Upper lobe of left lung (tissue), 6 donors: Measurements from ENCODE around the gene PRKAB1. TPM values are rescaled to one million over a fixed set of nuclear protein-coding genes. Genes with fewer than 3 reads are reported as not detected.
A peak's percentile ranks its signal among the peaks of the same experiment; 100 is the strongest.

Experiments used
- ATAC-seq, 2 donors: fragments of 200-7000 bp; cut with Tn5 transposase; one replicate each; pipeline ENCODE4 v1.9.1; 2022; ENCODE audit warnings: mild to moderate bottlenecking in 2 of 2, moderate library complexity in 2 of 2; ENCODE audit not compliant: low FRiP score in 2 of 2
- DNase-seq, 2 donors: peaks; one replicate each; pipeline ENCODE4 v3.0.0-alpha.2; 2019 to 2020
- H3K27ac ChIP-seq, 4 donors: fragments of 200-600 bp; sonication (generic); one replicate each; pipeline ENCODE4 v1.5.1; 2016 to 2019
- H3K27me3 ChIP-seq, 4 donors: fragments of 200-600 bp; sonication (generic); one replicate each; pipeline ENCODE4 v1.5.1; 2017 to 2019
- H3K36me3 ChIP-seq, 4 donors: fragments of 200-600 bp; sonication (generic); one replicate each; pipeline ENCODE4 v1.5.1; 2016 to 2019
- H3K4me1 ChIP-seq, 4 donors: fragments of 200-600 bp; sonication (generic); one replicate each; pipeline ENCODE4 v1.5.1; 2018 to 2019
- H3K4me3 ChIP-seq, 4 donors: fragments of 200-600 bp; sonication (generic); one replicate each; pipeline ENCODE4 v1.5.1; 2017 to 2019; ENCODE audit warnings: mild to moderate bottlenecking in 2 of 4, moderate library complexity in 1 of 4
- H3K9me3 ChIP-seq, 4 donors: fragments of 200-600 bp; sonication (generic); one replicate each; pipeline ENCODE4 v1.5.1; 2018 to 2019
- CTCF ChIP-seq, 6 experiments: fragments of 450-650 bp in 4 of 6; fragments of 200-600 bp in 2 of 6; sonication (generic) in 2 of 6; IDR thresholded peaks; one replicate each; pipeline ENCODE4 v1.5.1; 2016 to 2019; ENCODE audit warnings: antibody characterized with exemption in 6 of 6
- EP300 ChIP-seq, 4 donors: sonication (generic); formaldehyde crosslinking; IDR thresholded peaks; one replicate each; pipeline ENCODE4 v1.5.1; 2017; ENCODE audit warnings: antibody characterized with exemption in 4 of 4, control low read depth in 2 of 4
- POLR2A ChIP-seq, 4 donors: fragments of 450-650 bp; IDR thresholded peaks; one replicate each; pipeline ENCODE4 v1.5.1; 2016 to 2017; ENCODE audit warnings: antibody characterized with exemption in 4 of 4, mild to moderate bottlenecking in 2 of 4
- POLR2AphosphoS5 ChIP-seq, 2 donors: sonication (generic); formaldehyde crosslinking; IDR thresholded peaks; one replicate each; pipeline ENCODE4 v1.5.1; 2017; ENCODE audit warnings: antibody characterized with exemption in 2 of 2
- WGBS, 2 donors: methylation state at CpG; one replicate each; pipeline ENCODE4 v1.1.5; 2017 to 2018; 5-methylcytosine and 5-hydroxymethylcytosine counted together
- total RNA-seq, 6 donors: library from RNA; depleted of rRNA in 4 of 6; stranded (reverse); fragments of >200 nt in 4 of 6; gene quantifications; one replicate each; pipeline versions ENCODE4 v1.1.0 to v1.2.1, GENCODE V29; 2016 to 2021
- donor health status: DM: no; HTN: no; CAD: no; lungs with moderate emphysema.
- donor health status: DM: no; HTN: yes; CAD: no; lungs with severe emphysema.

PRKAB1 gene
- total RNA-seq, 6 donors from 2014 or later: 44.2 to 90.3 (median 62.9) TPM

DNA sequence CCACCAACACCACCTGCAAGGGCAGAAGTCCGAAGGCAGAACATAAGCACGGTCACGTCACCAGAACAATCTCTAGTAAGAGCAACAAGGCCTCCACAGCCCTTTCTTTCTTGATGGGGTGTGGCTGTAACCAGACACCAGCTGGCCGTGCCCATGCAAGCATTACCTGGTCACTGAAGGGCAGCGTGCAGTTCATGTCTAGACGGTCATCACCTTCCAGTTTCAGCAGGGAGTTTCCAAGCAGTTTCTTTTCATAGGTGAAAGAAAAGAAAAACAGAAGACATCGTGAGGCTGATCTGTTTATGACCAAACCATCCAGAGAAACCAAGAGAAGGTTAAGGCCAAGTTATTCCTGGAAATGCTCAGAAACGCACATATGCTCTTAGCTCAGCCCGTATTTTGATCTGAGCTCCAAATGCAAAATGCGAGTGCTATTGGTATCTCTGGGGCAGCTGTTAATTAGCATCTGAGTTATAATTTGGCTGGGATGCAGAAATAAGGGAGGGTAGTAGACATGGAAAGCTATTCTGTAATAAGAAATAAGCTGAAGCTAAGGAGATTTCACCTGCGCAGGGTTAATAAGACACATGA, 42.5 kb downstream of the PRKAB1 start:
- peak in 1 of 2 donors; percentile 85 for ATAC-seq
- TF ChIP-seq EP300 (IDR thresholded peaks at IDR 0.05): no peak
- no peak for TF ChIP-seq CTCF (IDR thresholded peaks at IDR 0.05)
- peak in 1 of 4 donors; percentile 57 for TF ChIP-seq POLR2A (IDR thresholded peaks at IDR 0.05)
- TF ChIP-seq POLR2AphosphoS5 (IDR thresholded peaks at IDR 0.05): peak in 1 of 2 donors; percentile 71
- no peaks in the 10 kb centered on the region for H3K27me3 ChIP-seq
- WGBS, 2 donors: 74 to 76% methylated on average over 11 of the region's 11 CpGs
- peaks cover 0 to 6% (median 0%) of the 10 kb centered on the region in 4 donors for H3K36me3 ChIP-seq
- H3K27ac ChIP-seq: peak overlapping the region; percentile 36 to 85 (median 82)
- peaks cover 3 to 32% (median 13%) of the 10 kb centered on the region in 4 donors for H3K4me1 ChIP-seq
- H3K4me3 ChIP-seq: no peak overlapping the region
- H3K9me3 ChIP-seq: no peaks in the 10 kb centered on the region
- peak in 1 of 2 donors; percentile 91 for DNase-seq

DNA sequence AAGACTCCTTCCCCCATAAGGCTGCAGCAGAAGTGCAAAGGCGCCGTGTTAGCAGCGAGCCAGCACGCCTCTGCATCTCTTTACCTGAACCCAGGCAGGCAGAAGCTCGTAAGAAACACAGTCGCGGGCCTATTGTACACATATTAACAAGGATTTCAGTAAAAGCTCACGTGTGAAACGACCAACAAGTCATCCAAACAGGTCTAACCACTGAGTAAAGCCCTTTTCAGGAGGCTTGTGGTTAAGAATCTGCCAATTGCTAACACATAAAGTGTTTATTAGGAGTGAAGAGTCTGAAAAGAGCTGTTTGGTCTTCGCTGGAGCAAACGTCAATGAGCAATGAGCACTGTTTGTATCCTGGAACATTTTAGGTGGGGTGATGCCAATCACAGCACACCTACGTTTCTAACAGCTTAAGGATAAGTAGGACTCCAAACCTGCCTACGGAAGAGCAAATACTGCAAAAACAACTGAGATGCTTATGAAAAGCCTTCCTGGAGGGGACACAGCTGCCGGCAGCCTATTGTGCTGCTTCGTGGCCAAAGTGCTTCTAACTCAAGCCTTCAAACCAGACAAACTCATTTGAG, 43.1 kb downstream of the PRKAB1 start:
- peak in 1 of 2 donors; percentile 70 for DNase-seq
- no peaks in the 10 kb centered on the region for H3K9me3 ChIP-seq
- TF ChIP-seq POLR2AphosphoS5 (IDR thresholded peaks at IDR 0.05): peak; percentile 55 to 74
- TF ChIP-seq EP300 (IDR thresholded peaks at IDR 0.05): peak in 3 of 4 donors; percentile 80 to 98 (median 91)
- TF ChIP-seq POLR2A (IDR thresholded peaks at IDR 0.05): peak in 2 of 4 donors; percentile 15 to 23
- no peak for TF ChIP-seq CTCF (IDR thresholded peaks at IDR 0.05)
- no peaks in the 10 kb centered on the region for H3K27me3 ChIP-seq
- peaks cover 0 to 6% (median 0%) of the 10 kb centered on the region in 4 donors for H3K36me3 ChIP-seq
- peak overlapping the region; percentile 36 to 85 (median 82) for H3K27ac ChIP-seq
- no peak overlapping the region for H3K4me3 ChIP-seq
- ATAC-seq: peak; percentile 58 to 91
- H3K4me1 ChIP-seq: peaks cover 9 to 38% (median 19%) of the 10 kb centered on the region in 4 donors
- WGBS, 2 donors: 66 to 71% methylated on average over 15 of the region's 15 CpGs

DNA sequence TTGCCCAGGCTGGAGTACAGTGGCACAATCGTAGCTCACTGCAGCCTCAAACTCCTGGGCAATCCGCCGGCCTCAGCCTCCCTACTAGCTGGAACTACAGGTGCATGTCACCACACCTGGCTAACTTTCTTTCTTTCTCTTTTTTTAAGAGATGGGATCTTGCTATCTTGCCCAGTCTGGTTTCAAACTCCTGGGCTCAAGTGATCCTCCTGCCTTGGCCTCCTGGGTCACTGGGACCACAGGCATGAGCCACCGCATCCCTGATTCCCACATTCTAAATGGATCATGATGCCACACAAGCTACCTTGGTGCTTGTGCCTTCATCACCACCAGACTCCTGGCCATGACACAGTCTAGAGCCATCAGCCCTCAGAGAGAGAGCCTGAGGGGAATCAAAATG, 43.8 kb downstream of the PRKAB1 start:
- Histone ChIP-seq H3K27me3 (no peaks in the 10 kb centered on the region), H3K9me3 (no peaks in the 10 kb centered on the region), H3K36me3 (peaks cover 0 to 6% (median 0%) of the 10 kb centered on the region in 4 donors), H3K4me1 (peaks cover 10 to 41% (median 22%) of the 10 kb centered on the region in 4 donors), H3K4me3 (no peak overlapping the region), H3K27ac (peak overlapping the region; percentile 36 to 85 (median 82))
- ATAC-seq: no peak
- WGBS, 2 donors: 95 to 97% methylated on average over 4 of the region's 4 CpGs
- no peak for DNase-seq
- TF ChIP-seq CTCF (IDR thresholded peaks at IDR 0.05) (no peak), POLR2AphosphoS5 (IDR thresholded peaks at IDR 0.05) (no peak), POLR2A (IDR thresholded peaks at IDR 0.05) (no peak), EP300 (IDR thresholded peaks at IDR 0.05) (no peak)

DNA sequence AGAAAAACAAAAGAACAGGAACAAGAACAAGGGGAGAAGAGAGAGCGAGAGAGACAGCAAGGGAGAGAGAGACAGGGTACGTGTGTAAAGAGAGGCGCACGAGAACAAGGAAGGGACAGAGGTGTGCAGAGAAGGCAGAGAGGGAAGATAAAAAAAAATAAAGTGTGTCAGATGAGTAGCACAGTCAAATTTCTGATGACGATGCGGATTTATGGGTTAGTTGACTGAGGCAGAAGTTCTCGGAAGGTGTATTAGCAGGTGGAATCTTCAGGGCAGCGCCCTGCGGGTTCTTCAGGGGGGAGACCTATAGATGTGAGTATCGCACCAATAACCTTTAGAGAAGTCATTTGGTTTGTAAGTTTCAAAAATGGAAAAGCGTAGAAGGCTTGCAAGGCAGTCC, 44.8 kb downstream of the PRKAB1 start:
- TF ChIP-seq EP300 (IDR thresholded peaks at IDR 0.05) (no peak), POLR2A (IDR thresholded peaks at IDR 0.05) (no peak), POLR2AphosphoS5 (IDR thresholded peaks at IDR 0.05) (no peak), CTCF (IDR thresholded peaks at IDR 0.05) (no peak)
- Histone ChIP-seq H3K4me3 (no peak overlapping the region), H3K36me3 (peaks cover 0 to 6% (median 0%) of the 10 kb centered on the region in 4 donors), H3K27ac (peak overlapping the region; percentile 61 to 85 (median 73)), H3K4me1 (peaks cover 14 to 43% (median 27%) of the 10 kb centered on the region in 4 donors), H3K9me3 (no peaks in the 10 kb centered on the region), H3K27me3 (no peaks in the 10 kb centered on the region)
- DNase-seq (no peak), ATAC-seq (no peak)
- 95% methylated on average over 11 of the region's 11 CpGs for WGBS, 2 donors
